Measurements from ENCODE around the gene KLC1. TPM values are rescaled to one million over a fixed set of nuclear protein-coding genes. Genes with fewer than 3 reads are reported as not detected.

The KLC1 gene
- total and polyA plus RNA-seq, 8 donors = 56.5 to 522 (median 123) TPM

- Histone ChIP-seq H3K36me3 (no peaks in the 10 kb centered on the region), H3K27me3 (no peaks in the 10 kb centered on the region), H3K4me1 (peaks cover 17 to 24% (median 21%) of the 10 kb centered on the region in 4 donors), H3K4me3 (no peak overlapping the region), H3K9me3 (no peaks in the 10 kb centered on the region), H3K27ac (no peak overlapping the region)
- DNase-seq = no peak
- intact Hi-C loops (cut with DNase I; ENCODE audit: low total_unique reads) = no loop called here
- TF ChIP-seq CTCF (IDR thresholded peaks at IDR 0.05) = no peak
- TF ChIP-seq POLR2AphosphoS5 (IDR thresholded peaks at IDR 0.05) = no peak
- TF ChIP-seq POLR2A (IDR thresholded peaks at IDR 0.05) = no peak
- TF ChIP-seq EP300 (IDR thresholded peaks at IDR 0.05) = no peak
- 80 to 86% (median 84%) methylated on average over 5 of the region's 5 CpGs for WGBS, 5 donors
Observed at GRCh38 chr14:103621860-103622259, 7.2 kb upstream of the KLC1 start.

DNA sequence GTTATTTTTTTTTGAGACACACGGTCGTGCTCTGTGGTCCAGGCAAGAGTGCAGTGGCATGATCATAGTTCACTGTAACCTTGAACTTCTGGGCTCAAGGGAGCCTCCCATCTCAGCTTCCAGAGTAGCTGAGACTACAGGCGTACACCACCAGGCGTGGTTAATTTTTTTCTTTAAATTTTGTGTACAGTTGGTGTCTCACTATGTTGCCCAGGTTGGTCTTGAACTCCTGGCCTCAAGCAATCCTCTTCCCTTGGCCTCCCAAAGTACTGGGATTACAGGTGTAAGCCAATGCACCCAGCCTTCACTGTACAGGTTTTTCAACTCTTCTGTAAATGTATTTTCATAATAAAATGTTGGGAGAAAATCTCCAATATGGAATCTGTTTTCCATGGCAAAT is 5.7 kb upstream of the KLC1 start:
- no peak overlapping the region for H3K4me3 ChIP-seq
- H3K27ac ChIP-seq = no peak overlapping the region
- no peaks in the 10 kb centered on the region for H3K36me3 ChIP-seq
- H3K9me3 ChIP-seq = no peaks in the 10 kb centered on the region
- DNase-seq = no peak
- intact Hi-C loops (cut with DNase I; ENCODE audit: low total_unique reads) = no loop called here
- no peak for TF ChIP-seq CTCF (IDR thresholded peaks at IDR 0.05)
- TF ChIP-seq POLR2AphosphoS5 (IDR thresholded peaks at IDR 0.05) = no peak
- TF ChIP-seq POLR2A (IDR thresholded peaks at IDR 0.05) = no peak
- no peak for TF ChIP-seq EP300 (IDR thresholded peaks at IDR 0.05)
- H3K27me3 ChIP-seq = no peaks in the 10 kb centered on the region
- WGBS, 5 donors = 80 to 83% (median 80%) methylated on average over 4 of the region's 4 CpGs
- peaks cover 25 to 36% (median 29%) of the 10 kb centered on the region in 4 donors for H3K4me1 ChIP-seq

- Histone ChIP-seq H3K4me1 (peaks cover 28 to 39% (median 32%) of the 10 kb centered on the region in 4 donors), H3K27ac (peak overlapping the region in 4 of 5 donors; percentile 25 to 65 (median 56)), H3K9me3 (no peaks in the 10 kb centered on the region), H3K4me3 (peak overlapping the region in 1 of 4 donors; percentile 3), H3K36me3 (no peaks in the 10 kb centered on the region), H3K27me3 (no peaks in the 10 kb centered on the region)
- TF ChIP-seq CTCF (IDR thresholded peaks at IDR 0.05) (no peak), POLR2A (IDR thresholded peaks at IDR 0.05) (no peak), POLR2AphosphoS5 (IDR thresholded peaks at IDR 0.05) (no peak), EP300 (IDR thresholded peaks at IDR 0.05) (no peak)
- DNase-seq = peak; percentile 41 to 51
- 36 to 69% (median 44%) methylated on average over 9 to 16 of the region's 16 CpGs for WGBS, 5 donors
- intact Hi-C loops (cut with DNase I; ENCODE audit: low total_unique reads) = no loop called here
Observed at GRCh38 chr14:103623883-103624482, 5.0 kb upstream of the KLC1 start.

GRCh38 chr14:103624860-103625259 is 4.2 kb upstream of the KLC1 start:
- Histone ChIP-seq H3K27ac (peak overlapping the region; percentile 4 to 65 (median 55)), H3K4me3 (no peak overlapping the region), H3K9me3 (no peaks in the 10 kb centered on the region), H3K36me3 (no peaks in the 10 kb centered on the region), H3K4me1 (peaks cover 28 to 39% (median 34%) of the 10 kb centered on the region in 4 donors), H3K27me3 (no peaks in the 10 kb centered on the region)
- no peak for TF ChIP-seq POLR2A (IDR thresholded peaks at IDR 0.05)
- TF ChIP-seq POLR2AphosphoS5 (IDR thresholded peaks at IDR 0.05) = peak in 2 of 3 donors; percentile 49 to 81
- intact Hi-C loops (cut with DNase I; ENCODE audit: low total_unique reads) = no loop called here
- DNase-seq = peak; percentile 61 to 68
- WGBS, 5 donors = 10 to 25% (median 21%) methylated on average over 10 of the region's 10 CpGs
